OCI-M2 (cell line): ENCODE results near the gene MROH7.

Experiments used
- DNase-seq: peaks from one replicate; lab custom pipeline; 2025; ENCODE audit not compliant: unreplicated experiment; lab: John Stamatoyannopoulos, UW

Gene MROH7

DNA sequence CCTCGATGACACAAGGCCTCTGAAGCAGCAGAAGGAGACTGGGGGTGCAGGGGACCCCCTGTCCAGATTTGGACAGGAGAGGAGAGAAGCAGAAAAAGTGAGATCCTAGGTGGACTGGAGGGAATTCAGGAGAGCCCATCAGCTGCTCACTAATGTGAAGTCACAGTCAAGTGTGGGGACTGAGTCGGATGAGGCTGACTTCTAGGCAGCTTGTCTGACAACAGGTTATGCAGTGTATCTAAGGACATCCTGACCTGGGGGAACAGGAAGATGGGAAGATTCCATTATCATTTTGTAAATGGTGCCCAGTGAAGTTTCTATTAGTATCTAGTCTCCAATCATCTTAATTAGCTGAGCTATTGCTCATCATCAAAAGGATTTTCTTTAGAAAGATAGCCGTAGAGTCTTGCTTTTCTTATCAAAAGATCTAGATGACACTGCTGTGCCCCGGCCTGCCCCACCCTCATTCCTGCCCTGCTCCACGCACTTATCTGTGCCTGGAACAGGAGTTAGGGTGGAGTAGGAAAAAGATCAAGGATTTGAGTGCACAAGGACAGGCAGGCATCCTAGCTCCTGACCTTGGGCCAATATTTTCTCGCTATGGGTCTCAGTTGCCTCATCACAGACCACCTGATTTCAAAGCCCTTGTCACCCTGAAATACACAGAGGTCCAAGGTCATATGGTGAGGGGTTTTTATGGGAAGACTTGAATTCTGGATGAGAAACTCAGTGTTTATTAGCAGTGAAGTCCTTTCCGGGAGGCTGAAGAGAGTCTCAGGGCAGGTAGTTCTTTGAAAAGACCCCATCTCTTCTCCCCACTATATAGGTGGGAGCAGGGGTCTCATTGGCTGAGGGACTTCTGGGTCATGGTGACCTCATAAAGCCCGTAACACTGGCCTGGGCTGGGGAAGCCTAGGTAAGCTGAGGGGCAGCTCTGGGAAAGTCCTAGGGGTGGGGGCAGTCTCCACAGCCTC is at the start of gene MROH7:
TSS of gene MROH7 (plus strand) at position 924 of the 974 bp plus-strand sequence. CDS start 11,141 bp downstream, outside the sequence.
- DNase-seq = no peak

DNA sequence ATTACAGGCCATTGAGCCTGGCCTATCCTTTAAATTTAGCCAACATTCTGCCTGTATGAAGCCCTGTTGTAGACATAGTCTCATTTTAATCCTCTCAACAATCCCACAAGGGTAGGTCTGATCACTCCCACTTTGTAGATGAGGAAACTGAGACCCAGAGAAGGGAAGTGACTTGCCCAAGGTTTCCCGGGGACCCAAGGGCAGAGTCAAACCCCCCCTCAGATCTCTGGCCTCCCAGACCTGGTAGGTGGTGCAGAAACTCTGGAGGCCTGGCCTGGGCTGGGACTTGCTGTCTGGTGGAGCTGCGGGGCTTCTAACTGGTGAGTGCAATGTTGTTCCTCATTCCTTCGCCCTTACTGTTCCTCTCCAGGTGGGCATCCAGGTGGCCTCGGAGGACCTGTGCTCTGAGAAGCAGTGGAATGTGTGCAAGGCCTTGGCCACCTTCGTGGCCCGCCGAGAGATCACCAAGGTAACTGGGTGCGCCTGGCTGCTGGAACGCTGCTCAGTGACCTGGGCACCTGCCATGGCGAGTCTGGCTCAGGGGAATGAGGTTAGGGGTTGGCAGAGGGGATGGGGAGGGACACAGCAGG is 47.9 kb upstream of the MROH7 start:
- DNase-seq = no peak

DNA sequence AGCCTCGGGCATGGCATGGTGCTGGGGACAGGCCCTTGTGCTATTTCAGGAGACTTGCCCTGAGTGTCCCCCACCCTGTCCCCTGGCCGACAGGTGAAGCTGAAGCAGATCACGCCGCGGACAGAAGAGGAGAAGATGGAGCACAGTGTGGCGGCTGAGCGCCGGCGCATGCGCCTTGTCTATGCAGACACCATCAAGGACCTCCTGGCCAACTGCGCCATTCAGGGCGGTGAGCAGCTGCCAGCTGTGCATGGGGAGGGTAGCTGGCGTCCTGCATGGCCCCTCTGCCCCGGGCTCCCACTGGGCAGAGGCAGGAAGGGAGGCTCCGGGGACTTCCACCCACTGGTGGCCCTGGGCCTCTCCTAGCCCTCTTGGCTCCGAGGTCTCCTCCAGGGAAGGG is 47.1 kb upstream of the MROH7 start:
- DNase-seq = no peak

DNA sequence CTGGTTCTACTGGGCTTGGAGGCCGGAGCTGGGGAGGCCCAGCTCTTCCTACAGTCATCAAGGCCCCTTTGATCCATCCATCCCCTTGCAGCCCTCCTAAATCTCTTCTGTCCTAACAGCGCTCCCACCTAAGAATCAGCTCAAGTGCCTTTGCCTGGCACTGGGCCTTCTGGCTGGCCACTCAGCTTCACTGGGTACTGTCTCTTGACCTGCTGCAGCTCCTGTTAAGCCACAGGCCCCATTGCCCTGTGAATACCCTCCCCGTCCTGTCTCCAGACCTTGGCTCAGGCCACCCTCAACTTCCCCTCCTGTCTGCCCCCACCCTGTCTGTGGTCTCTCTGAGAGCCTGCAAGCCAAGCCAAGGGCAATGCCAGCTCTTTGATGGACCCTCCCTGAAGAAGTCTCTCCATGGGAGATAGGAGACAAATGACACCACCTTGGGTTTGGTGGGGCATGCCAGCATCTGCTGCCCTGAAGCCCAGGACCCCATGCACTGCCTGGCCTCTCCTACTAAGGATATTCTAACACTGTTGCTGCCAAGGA is 45.6 kb upstream of the MROH7 start:
- no peak for DNase-seq

DNA sequence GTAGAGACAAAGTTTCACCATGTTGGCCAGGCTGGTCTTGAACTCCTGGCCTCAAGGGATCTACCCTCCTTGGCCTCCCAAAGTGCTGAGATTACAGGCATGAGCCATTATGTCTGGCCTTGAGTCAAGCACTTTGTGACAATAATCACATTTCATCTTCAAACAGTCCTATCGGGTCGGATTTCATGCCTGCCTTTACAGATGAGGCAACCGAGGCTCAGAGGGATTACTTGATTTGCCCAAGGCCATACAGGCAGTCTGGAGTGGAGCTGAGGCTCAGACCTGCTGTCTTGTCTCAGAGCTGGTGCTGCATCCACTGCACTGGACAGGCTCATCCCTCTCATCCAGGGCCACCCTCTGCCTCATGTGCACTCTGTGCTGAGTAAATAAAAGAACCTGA is 44.8 kb upstream of the MROH7 start:
- DNase-seq = no peak

DNA sequence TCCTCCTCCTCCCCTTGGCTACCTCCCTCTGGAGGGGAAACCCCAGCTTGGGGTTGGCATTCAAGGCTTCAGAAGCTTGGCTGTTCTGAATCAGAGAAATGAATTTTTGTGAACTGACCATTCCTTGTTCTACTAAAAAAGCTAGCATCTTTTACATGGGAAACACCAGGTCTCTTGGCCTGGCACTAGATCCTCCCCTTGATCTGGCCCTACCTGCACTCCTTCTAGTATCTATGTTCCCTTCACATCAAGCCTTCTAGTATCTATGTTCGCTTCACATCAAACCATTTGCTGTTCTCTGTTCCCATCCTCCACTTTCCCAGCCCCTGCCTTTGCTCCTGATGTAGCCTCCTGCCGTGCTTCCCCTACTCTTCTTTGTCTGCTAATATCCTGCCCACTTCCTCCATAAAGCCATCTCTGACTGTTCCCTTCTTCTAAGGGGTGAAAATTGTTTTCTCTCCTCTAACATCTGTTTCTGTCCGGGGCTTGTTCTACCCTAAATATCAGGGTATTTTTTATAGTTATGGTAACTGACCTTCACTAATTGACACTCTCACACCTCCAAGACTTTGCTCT is 44.0 kb upstream of the MROH7 start:
- DNase-seq = no peak

DNA sequence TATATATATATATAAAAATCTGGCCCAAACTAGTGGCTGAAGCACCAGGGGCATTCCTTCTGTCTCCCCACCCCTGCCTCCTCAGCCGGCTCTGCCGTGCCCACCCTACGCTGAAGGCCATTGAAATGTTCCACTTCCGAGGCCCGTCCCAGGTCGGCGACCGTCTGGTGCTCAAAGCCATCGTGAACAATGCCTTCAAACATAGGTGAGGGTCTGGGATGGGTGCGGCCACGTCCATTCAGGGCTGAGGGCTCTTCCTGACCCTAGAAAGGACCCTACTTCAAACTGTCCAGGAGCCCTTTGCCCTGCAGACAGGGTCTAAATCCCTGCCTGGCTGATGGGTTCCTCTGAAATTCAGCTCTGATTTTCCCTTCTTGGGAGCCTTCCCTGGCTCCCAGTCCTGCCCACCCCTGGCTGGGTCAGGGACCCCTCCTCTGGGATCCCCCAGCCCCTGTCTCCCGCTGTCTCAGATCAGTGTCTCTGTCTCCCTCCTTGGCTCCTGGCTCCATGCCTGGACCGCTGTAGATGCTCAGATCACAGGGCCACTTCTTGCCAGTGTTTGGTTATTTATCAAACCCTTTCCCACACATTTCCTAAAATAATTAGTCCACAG is 42.3 kb upstream of the MROH7 start:
- no peak for DNase-seq

DNA sequence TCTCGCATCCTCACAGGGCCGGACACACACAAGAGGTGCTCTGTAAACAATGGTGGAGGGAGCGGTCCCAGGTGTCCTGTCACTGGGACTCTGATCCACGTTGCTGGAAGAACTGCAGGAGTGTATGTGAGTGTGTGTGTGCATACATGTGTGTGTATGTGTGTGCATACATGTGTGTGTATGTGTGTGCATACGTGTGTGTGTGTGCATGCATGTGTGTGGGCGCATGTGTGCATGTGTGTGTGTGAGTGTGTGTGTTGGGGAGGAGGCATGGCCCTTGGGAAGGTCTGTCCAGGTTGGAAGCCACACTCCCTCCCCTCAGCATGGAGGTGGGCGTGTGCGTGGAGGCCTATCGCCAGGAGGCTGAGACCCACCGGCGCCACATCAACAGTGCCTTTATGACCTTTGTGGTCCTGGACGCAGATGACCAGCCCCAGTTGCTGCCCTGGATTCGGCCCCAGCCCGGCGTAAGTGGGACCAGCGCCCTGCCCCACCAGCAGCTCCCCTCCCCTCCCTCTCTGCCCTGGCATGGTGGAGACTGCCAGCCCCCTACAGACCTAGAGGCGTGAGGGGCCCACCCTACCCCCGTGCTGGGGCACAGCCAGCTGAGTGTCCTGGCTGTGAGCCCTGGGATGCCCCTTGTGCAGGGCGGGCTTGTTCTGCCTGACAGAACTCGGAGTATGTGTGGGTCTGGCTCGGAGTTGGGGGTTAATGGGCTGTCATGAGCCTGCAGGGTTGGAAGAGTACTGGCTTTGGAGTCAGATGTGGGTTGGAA is 40.5 kb upstream of the MROH7 start:
- no peak for DNase-seq

DNA sequence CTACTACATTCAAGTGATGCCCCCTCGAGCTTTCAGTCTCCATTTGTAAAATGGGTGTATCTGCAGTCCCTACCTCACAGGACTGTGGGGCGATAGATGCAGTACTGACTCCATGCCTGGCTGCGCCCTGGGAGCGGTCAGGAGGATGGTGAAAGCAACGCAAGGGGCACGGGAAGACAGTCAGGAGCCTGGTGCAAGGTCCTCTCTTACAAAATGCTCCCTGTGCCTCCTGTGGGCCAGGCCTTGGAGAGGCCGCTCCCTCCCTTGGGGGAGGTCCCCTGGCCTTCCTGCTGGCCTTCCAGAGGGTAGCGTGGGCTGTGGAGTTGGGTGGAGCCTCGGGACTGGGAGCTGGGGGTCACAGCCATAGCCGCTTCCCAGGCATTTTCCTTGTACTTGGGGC is 39.9 kb upstream of the MROH7 start:
- DNase-seq = no peak

DNA sequence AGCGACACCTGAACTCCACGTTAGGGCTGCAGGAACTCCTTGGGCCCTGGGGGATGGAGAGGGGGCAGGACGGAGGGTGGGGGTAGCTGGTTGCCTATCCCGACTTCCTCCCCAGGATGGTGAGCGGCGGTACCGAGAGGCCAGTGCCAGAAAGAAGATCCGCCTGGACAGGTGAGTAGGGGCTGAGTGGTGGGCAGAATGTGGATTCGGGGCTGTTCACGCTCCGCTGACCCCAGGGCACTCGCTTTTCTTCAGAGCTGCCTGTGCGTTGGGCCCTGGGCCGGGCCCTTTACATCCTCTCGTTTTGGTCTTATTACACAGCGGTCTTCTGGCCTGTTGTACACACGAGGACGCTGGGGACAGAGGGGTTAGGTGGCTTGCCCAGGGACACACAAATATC is 39.0 kb upstream of the MROH7 start:
- DNase-seq = no peak

DNA sequence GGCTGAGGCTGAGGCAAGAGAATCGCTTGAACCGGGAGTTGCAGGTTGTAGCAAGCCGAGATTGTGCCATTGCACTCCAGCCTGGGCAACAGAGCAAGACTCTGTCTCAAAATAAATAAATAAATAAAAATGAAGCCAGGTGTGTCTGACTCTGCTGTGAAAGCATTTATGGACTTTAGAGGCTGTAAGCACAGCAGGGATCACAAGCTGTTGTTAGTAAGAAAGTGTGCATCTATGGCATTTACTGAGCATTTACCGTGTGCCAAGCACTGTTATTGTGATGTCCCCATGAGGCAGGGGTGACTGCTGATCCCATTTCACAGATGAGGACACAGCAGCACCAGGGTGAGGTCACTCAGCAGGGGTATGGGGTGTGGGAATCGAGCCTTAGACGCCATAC is 38.3 kb upstream of the MROH7 start:
- DNase-seq = no peak

DNA sequence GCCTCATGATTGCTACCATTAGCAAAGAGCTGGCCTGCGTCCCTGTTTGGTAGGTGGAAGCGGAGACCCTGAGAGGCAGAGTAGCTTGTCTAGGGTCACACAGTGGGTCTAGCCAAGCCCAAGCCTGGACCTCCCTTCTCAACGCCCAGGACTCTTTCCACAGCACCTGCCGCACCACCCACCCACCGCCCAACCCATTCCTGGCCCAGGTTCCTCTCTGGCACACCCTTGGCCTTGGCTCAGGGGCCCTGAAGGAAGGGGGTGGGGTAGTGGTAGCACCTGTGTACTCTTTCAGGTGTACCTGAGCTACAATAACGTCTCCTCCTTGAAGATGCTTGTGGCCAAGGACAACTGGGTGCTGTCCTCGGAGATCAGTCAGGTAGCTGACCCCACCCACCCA is 37.5 kb upstream of the MROH7 start:
- DNase-seq = no peak

DNA sequence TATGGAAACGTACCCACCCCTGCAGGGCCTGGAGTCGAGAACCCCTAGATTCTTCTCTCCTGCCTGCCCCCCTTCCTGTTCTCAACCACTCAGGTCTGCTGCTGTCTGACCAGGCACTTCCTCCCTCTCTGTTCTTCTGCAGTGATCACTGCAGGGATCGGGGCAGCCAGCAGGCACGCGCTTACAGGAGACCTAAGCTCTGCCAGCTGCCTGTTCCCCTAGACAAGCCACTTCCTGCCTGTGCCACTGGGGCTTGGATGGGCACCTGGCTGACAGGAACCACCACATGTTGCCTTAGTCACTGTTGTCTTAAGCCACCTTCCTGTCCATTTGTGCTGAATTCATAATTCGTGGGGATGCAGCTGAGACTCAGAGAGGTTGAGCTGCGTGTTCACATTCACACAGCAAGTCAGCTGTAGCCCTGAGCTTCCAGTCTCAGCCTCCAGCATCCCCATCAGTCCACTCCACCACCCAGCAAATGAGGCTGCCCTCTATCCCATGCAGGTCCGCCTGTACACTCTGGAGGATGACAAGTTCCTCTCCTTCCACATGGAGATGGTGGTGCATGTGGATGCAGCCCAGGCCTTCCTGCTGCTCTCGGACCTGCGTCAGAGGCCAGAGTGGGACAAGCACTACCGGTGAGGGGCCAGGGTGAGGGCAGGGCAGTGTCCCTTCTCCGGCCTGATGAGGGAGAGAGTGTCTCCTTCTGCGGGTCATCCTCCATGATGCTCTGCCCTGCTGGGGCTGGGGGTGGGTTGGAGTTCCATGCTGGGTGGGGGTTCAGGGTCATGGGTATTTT is 36.8 kb upstream of the MROH7 start:
- DNase-seq = no peak

DNA sequence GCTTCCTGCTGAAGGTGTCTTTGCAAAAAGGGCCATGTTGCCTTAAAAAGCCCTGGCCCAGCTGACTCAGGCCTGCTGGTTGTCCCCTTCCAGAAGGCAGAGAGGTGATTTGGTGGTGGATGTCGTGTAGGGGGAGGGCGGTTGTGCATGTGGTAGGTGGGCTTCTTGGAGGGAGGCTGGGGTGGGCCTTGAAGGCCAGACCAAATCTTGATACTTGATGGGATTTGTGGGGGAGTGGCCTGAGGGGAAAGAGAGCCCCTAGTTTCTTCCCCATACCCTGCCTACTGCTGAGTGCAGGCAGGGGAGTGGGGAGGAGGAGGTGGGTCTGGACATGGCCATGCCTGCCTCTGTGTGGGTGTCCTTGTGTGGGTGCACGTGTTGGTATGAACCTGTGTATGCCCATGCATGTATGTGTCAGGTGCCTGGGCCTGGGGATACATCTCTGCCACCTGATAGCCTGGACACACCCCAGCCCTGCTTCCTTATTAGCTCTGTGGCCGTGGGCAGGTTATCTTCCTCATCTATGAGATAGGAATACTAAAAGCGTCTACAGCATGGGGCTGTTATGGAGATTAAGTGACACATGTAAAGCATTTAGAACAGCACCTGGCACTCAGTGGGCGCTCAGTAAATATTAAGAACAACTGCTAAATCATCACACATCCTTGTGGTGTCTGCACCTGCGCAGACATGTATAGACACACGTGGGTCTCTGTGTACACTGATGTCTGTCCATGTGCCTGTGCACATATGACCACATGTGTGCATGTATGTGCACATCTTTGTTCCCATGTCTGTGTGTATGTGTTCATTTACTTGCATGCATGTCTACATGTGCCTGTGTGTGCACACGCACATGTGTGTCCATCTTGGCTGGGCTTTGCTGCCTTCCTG is 35.2 kb upstream of the MROH7 start:
- no peak for DNase-seq

DNA sequence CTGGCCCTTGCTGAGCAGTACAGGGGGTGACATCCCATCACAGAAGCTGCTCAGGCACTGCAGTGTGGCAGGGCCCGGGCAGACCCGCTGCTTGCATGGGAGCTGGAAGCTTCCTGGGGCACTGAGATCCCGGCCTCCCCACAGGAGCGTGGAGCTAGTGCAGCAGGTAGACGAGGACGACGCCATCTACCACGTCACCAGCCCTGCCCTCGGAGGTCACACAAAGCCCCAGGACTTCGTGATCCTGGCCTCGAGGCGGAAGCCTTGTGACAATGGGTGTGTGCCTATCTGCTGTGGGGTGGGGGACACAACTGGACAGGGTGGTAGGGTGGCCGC is 34.6 kb upstream of the MROH7 start:
- no peak for DNase-seq

DNA sequence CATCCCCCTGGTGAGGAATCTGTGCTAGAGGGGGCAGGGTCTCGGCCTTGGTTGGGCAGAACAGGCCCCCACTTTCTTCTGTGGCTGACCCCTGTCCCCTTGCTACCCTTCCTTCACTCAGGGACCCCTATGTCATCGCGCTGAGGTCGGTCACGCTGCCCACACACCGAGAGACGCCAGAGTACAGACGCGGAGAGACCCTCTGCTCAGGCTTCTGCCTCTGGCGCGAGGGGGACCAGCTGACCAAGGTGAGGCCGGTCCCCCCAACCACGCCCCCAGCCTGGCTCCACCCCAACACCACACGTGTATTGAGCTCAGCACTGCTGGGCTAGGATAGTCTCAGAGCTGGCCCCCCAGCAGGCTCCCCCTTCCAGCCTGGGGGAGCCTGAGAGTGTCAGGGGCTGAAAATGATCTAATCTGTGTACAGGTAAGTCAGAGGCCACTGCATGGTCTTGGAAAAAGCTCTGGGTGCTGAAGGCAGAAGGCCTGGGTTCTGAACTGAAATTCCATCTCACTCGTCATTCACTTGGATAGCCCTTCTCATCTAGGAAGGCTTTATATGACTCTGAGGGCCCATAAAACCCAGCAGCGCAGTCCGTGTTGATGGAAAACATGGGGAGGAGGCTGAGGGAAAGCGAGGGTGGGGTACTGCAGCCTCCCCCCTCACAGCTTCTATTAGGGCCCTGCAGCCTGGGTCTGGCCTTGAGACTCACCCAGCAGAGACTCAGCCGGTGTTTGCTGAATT is 33.6 kb upstream of the MROH7 start:
- no peak for DNase-seq

DNA sequence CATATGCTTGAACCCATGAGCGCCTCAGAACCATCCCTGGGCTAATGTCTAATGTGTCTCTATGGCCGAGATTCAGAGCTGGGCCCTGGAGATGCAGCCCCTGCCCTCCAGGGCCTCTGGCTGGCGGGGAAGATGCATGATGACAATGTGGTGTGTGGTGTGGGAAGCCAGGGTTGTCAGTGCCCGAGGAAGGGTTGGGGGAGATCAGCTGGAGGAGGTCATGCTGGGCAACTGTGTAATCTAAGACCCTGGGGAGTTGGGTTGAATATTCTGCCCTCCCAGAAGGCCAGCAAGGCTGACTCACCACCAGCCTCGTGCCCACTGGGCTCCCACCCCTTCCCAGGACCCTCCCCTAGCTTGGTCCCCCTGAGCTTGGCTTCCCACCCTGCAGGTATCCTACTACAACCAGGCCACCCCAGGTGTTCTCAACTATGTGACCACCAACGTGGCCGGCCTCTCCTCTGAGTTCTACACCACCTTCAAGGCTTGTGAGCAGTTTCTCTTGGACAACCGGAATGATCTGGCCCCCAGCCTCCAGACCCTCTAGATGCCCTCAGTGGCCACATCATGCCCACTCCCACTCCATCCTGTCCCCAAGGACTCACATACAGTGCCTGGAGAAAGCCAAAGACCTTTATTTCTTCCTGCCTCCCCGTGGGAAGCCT is 32.9 kb upstream of the MROH7 start:
- no peak for DNase-seq
